ENCODE data around the gene NCK2.

GRCh38 chr2:105834931-105835330, 90.2 kb downstream of the NCK2 start:
- TF ChIP-seq CTCF (IDR thresholded peaks at IDR 0.05; ENCODE audit: insufficient read depth, low read length, poor library complexity, severe bottlenecking) (no peak), EZH2phosphoT487 (conservative IDR thresholded peaks at IDR 0.05; ENCODE audit: low read length) (no peak)
